ENCODE measurements around the gene BORCS5. TPM values are rescaled to one million over a fixed set of nuclear protein-coding genes. Genes with fewer than 3 reads are reported as not detected.
"Not testable (repeated sequence)": the region's sequence is repeated elsewhere in the genome, so short reads cannot be mapped to it uniquely, and the experiment has no call there.

Gene BORCS5
- total RNA-seq, 8 experiments from 2014 or later: 7.7 to 28.2 (median 17.8) TPM

DNA sequence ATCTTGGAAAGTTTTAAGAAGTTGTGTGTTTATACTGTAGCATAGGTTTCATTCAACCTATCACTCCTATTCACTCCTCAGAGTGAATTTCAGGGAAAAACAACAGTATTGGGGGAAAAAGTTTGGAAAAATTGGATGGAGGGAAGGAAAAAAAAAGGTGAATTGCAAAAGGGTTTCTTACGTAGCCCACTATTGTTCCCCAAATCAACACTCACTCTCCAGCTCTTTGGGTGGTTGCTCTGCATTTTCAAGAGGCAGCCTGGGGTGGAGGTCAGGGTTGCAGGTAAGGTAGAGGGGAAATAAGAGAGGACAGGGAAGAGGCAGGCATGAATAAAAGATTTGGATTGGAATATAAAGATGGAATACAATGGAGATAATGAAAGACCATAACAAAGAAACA, 42.3 kb downstream of the BORCS5 start:
- H3K27ac ChIP-seq: no peak overlapping the region
- ATAC-seq (replicated peaks in 6 of 8): no peak
- H3K4me1 ChIP-seq (replicated peaks in 1 of 2): peaks cover 5 to 9% of the 10 kb centered on the region in 2 donors
- in situ Hi-C loops (cut with MboI; ENCODE audit: low pct_unique_long_range_greater_than_20kb in 2 of 9, low sequenced_read_pairs in 9 of 9, unreplicated experiment in 9 of 9): loop anchor here in 3 of 9 experiments (25.0 kb wide), 4 partner anchors 163 to 313 kb away; partner anchors contain the start of genes CDKN1B (in 1 of the 3), DUSP16 (in 1 of the 3) and GPR19 (in 1 of the 3)
- 67 to 100% (median 91%) methylated on average over 1 of the region's 1 CpG; no CpG with 5 or more reads in 2 of the 10 experiments for WGBS, 10 experiments
- H3K4me3 ChIP-seq: no peak overlapping the region

DNA sequence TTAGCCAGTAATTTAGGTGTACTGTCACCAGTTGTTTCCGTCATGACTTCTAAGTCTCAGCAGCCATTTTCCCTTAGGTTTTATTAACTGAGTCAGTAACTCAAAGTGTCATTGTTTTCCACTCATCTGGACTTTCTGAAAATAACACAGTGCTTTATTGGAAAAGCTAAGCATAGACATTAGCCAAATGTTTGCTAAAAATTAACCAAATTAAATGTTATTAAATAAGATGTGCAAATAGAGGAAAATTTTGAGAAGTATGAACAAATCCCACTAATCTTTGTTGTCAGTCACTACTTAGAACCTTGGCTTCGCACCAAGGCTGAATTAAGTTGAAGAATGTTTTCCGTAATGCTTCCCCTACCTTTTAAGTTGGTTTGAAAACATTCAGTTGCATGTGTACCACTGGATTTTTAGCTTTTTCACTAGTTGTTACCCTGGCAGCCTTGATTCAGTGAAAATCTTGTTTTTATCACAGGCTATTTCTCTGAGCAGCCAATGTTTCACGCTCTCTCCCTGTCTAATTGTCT, 43.0 kb downstream of the BORCS5 start:
- ATAC-seq (replicated peaks in 6 of 8): peak in 1 of 8 experiments; percentile 69
- Histone ChIP-seq H3K4me3 (no peak overlapping the region), H3K27ac (no peak overlapping the region), H3K4me1 (replicated peaks in 1 of 2) (peaks cover 5 to 9% of the 10 kb centered on the region in 2 donors)
- in situ Hi-C loops (cut with MboI; ENCODE audit: low pct_unique_long_range_greater_than_20kb in 2 of 9, low sequenced_read_pairs in 9 of 9, unreplicated experiment in 9 of 9): loop anchor here in 3 of 9 experiments (25.0 kb wide), 4 partner anchors 162 to 312 kb away; partner anchors contain the start of genes CDKN1B (in 1 of the 3), DUSP16 (in 1 of the 3) and GPR19 (in 1 of the 3)
- WGBS, 10 experiments: 60 to 100% (median 92%) methylated on average over 1 to 4 of the region's 4 CpGs; no CpG with 5 or more reads in 1 of the 10 experiments

DNA sequence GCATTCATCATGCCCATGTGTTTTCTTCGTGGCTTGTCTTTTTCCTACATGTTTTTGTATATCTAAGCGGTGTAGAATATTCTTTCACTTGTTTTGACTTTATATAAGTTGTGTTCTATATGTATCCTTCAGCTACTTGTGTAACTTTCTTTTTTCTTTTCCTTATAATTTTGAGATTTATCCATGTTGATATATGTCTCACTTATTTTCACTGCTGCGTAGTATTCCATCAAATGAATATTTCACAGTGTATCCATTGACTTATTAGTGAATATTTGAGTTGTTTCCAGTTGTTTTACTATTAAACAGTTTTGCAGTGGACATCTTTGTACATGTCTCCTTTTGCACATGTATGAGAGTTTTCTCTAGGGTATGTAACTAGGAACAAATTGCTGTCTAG, 43.9 kb downstream of the BORCS5 start:
- Histone ChIP-seq H3K4me1 (replicated peaks in 1 of 2) (peaks cover 5 to 9% of the 10 kb centered on the region in 2 donors), H3K27ac (no peak overlapping the region), H3K4me3 (no peak overlapping the region)
- 70 to 100% (median 97%) methylated on average over 2 to 3 of the region's 3 CpGs for WGBS, 10 experiments
- in situ Hi-C loops (cut with MboI; ENCODE audit: low pct_unique_long_range_greater_than_20kb in 2 of 9, low sequenced_read_pairs in 9 of 9, unreplicated experiment in 9 of 9): no loop called here
- ATAC-seq (replicated peaks in 6 of 8): no peak

DNA sequence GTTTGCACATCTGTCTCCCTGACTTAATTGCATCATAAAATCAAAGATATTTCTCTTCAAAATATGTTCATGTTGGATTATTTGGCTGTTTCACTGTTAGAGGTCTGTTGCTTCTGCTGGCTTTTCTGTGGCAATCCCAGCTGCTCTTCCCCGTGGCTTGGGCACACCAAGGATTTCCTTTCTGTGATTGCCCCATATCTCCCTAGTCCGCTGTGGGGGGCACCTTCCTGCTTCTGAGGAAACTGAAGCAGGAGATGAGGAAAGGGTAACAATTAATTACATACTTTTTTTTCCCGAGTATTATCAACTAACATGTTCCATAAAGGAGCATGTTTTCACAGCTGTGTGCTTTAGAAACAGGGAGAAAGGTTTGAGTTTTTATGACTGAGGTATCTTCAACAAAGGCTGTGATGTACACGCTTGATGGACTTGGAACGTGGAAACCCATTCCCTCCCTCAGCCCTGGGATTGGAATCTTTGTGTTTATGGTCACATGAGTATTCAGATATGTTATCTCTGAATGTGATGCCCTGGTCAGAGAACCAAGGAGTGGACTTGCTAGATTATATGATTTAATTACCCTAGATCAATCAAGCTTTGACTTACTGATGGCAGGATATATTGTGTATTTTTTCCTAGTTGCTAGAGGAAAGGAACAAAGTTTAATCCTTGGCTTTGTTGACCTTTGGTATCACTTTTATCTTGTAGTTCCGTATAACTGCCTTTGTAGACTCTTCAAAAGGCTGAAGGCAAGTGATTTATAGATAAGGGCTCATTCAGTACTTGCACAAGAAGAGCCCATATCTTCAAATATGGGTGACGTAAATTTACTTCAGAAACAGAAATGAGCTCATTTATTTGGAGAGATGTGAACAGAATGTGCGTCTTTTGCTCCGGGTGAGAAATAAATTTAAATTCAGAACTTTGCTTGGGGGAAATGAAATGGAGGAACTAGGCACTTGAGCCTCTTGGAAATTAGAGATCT, 46.7 kb downstream of the BORCS5 start:
- WGBS, 10 experiments: 60 to 100% (median 77%) methylated on average over 1 to 9 of the region's 9 CpGs
- Histone ChIP-seq H3K4me1 (replicated peaks in 1 of 2) (peaks cover under 1 to 8% of the 10 kb centered on the region in 2 donors), H3K4me3 (no peak overlapping the region), H3K27ac (no peak overlapping the region)
- ATAC-seq (replicated peaks in 6 of 8): peak in 1 of 8 experiments; percentile 9
- in situ Hi-C loops (cut with MboI; ENCODE audit: low pct_unique_long_range_greater_than_20kb in 2 of 9, low sequenced_read_pairs in 9 of 9, unreplicated experiment in 9 of 9): no loop called here

DNA sequence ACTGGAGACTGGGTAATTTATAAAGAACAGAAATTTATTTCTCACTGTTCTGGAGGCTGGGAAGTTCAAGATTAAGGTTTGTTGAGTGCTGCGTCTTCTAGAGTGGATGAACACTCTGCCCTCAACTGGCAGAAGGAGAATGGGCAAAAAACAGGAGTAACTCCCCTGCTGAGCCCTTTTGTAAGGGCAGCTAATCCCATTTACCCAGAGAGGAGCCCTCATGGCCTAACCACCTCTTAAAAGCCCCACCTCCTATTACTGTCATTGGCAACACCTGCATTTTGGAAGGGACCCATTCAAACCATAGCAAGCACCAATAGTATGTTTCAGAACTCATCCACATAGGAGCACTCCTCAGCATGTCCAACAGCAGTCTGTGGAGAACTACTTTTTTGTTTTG, 47.4 kb downstream of the BORCS5 start:
- 86 to 100% (median 100%) methylated on average over 1 of the region's 1 CpG; no CpG with 5 or more reads in 5 of the 10 experiments for WGBS, 10 experiments
- in situ Hi-C loops (cut with MboI; ENCODE audit: low pct_unique_long_range_greater_than_20kb in 2 of 9, low sequenced_read_pairs in 9 of 9, unreplicated experiment in 9 of 9): no loop called here
- H3K4me1 ChIP-seq (replicated peaks in 1 of 2): peaks cover 0 to 3% of the 10 kb centered on the region in 2 donors
- ATAC-seq (replicated peaks in 6 of 8): no peak
- H3K27ac ChIP-seq: no peak overlapping the region
- no peak overlapping the region for H3K4me3 ChIP-seq

DNA sequence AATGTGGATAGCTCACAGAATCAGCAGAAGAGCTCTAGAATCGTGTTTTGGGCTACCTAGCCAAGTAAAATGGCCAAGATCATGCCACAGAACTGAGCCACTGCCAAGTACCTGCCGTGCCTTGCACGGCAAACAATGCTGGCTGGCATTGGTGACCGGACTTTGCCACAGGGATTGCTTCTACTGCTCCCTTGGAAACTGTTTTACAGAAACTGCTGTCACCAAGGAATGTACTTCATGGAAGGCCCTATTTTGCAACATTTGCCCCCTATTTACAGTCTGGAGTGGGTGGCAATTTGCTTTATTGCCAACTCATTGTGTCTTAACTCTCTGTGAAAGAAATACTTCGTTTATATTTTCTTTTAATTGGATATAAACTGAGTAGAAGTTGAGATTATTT, 49.0 kb downstream of the BORCS5 start:
- Histone ChIP-seq H3K4me3 (no peak overlapping the region), H3K27ac (no peak overlapping the region), H3K4me1 (replicated peaks in 1 of 2) (peaks cover 0 to 3% of the 10 kb centered on the region in 2 donors)
- in situ Hi-C loops (cut with MboI; ENCODE audit: low pct_unique_long_range_greater_than_20kb in 2 of 9, low sequenced_read_pairs in 9 of 9, unreplicated experiment in 9 of 9): no loop called here
- WGBS, 10 experiments: 20 to 89% (median 68%) methylated on average over 1 to 5 of the region's 5 CpGs; no CpG with 5 or more reads in 3 of the 10 experiments
- peak in 3 of 8 experiments; percentile 17 to 92 (median 45) for ATAC-seq (replicated peaks in 6 of 8)

DNA sequence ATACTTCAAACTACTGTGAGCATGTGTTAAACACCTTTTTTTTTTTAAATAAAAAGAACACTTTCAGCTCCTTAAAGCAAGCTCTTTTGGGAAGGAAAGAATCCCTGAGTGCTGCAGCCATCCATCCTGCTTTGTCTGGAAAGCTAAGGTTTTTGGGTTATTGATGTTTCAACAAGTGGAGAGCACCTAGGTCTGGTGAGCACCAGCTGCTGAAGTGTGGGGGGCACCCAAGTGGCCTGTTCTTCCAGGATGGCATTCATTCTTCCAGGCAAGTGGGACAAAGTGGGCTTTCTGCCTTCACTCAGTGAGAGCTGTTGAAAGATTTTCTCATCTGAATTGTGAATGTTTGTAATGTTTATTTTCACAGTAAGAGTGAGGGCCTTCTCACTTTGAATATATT, 49.9 kb downstream of the BORCS5 start:
- in situ Hi-C loops (cut with MboI; ENCODE audit: low pct_unique_long_range_greater_than_20kb in 2 of 9, low sequenced_read_pairs in 9 of 9, unreplicated experiment in 9 of 9): no loop called here
- no peak for ATAC-seq (replicated peaks in 6 of 8)
- peaks cover 0 to 3% of the 10 kb centered on the region in 2 donors for H3K4me1 ChIP-seq (replicated peaks in 1 of 2)
- H3K27ac ChIP-seq: no peak overlapping the region
- no peak overlapping the region for H3K4me3 ChIP-seq

DNA sequence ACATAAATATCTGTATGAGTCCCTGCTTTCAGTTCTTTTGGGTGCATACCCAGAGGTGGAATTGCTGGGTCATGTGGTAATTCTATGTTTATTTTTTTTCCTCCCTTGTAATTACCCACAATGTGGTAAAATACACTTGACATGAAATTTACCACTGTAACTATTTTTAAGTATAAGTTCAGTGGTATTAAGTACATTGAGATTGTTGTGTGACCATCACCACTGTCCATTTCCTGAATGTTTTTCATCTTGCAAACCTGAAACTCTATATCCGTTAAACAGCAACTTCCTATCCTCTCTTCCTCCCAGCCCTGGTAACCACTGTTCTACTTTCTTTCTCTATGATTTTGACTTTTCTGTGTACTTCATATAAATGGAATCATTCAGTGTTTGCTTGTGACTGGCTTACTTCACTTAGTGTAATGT, 51.4 kb downstream of the BORCS5 start:
- H3K4me1 ChIP-seq (replicated peaks in 1 of 2): peaks cover 0 to 3% of the 10 kb centered on the region in 2 donors
- 88 to 100% (median 100%) methylated on average over 1 of the region's 1 CpG; no CpG with 5 or more reads in 5 of the 10 experiments for WGBS, 10 experiments
- in situ Hi-C loops (cut with MboI; ENCODE audit: low pct_unique_long_range_greater_than_20kb in 2 of 9, low sequenced_read_pairs in 9 of 9, unreplicated experiment in 9 of 9): no loop called here
- no peak overlapping the region for H3K4me3 ChIP-seq
- no peak for ATAC-seq (replicated peaks in 6 of 8)
- no peak overlapping the region for H3K27ac ChIP-seq

DNA sequence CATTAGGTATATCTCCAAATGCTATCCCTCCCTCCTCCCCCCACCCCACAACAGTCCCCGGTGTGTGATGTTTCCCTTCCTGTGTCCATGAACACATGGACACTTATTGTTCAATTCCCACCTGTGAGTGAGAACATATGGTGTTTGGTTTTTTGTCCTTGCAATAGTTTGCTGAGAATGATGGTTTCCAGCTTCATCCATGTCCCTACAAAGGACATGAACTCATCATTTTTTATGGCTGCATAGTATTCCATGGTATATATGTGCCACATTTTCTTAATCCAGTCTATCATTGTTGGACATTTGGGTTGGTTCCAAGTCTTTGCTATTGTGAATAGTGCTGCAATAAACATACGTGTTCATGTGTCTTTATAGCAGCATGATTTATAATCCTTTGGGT, 52.5 kb downstream of the BORCS5 start:
- H3K4me3 ChIP-seq; ATAC-seq (replicated peaks in 6 of 8); H3K27ac ChIP-seq; H3K4me1 ChIP-seq (replicated peaks in 1 of 2); in situ Hi-C loops (cut with MboI; ENCODE audit: low pct_unique_long_range_greater_than_20kb in 2 of 9, low sequenced_read_pairs in 9 of 9, unreplicated experiment in 9 of 9): not testable (repeated sequence)
- WGBS, 10 experiments: no CpG with 5 or more reads among the region's 2 CpGs

DNA sequence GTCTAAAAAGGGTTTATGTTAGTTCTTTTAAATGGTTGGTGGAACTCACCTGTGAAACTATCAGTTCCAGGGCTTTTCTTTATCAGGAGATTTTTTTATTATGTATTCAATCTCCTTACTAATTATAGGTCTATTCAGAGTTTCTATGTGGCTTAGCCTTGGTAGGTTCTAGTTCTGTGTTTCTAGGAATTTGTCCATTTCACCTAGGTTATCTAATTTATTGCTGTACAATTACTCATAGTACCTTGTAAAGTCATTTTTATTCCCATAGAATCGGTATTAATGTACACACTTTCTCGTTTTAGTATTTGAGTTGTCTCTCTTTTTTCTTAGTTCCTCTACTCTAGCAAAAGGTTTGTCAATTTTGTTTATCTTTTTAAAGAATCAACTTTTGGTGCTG, 59.0 kb downstream of the BORCS5 start:
- no peak for ATAC-seq (replicated peaks in 6 of 8)
- in situ Hi-C loops (cut with MboI; ENCODE audit: low pct_unique_long_range_greater_than_20kb in 2 of 9, low sequenced_read_pairs in 9 of 9, unreplicated experiment in 9 of 9): no loop called here
- H3K4me1 ChIP-seq (replicated peaks in 1 of 2): no peaks in the 10 kb centered on the region
- no peak overlapping the region for H3K27ac ChIP-seq
- no peak overlapping the region for H3K4me3 ChIP-seq
- WGBS, 10 experiments: 77 to 100% (median 93%) methylated on average over 1 to 2 of the region's 2 CpGs

DNA sequence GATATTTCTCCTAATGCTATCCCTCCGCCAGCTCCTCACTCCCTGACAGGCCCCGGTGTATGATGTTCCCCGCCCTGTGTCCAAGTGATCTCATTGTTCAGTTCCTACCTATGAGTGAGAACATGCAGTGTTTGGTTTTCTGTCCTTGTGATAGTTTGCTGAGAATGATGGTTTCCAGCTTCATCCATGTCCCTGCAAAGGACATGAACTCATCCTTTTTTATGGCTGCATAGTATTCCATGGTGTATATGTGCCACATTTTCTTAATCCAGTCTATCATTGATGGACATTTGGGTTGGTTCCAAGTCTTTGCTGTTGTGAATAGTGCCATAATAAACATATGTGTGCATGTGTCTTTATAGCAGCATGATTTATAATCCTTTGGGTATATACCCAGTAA, 62.3 kb downstream of the BORCS5 start:
- WGBS, 10 experiments: 100% methylated on average over 2 to 3 of the region's 3 CpGs; no CpG with 5 or more reads in 8 of the 10 experiments
- H3K4me3 ChIP-seq; ATAC-seq (replicated peaks in 6 of 8); in situ Hi-C loops (cut with MboI; ENCODE audit: low pct_unique_long_range_greater_than_20kb in 2 of 9, low sequenced_read_pairs in 9 of 9, unreplicated experiment in 9 of 9); H3K4me1 ChIP-seq (replicated peaks in 1 of 2); H3K27ac ChIP-seq: not testable (repeated sequence)

DNA sequence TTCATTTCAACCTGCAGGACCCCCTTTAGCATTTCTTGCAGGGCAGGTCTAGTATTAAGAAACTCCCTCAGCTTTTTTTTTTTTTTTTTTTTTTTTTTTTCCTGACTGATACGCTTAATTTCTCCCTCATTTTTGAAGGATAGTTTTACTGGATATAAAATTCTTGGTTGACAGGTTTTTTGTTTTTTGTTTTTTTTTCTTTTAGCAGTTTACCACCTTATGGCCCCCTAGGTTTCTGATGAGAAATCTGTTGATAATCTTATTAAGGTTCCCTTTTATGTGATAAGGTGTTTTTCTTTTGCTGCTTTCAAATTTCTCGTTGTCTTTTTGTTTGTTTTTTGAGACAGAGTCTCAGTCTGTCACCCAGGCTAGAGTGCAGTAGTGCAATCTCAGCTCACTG, 66.5 kb downstream of the BORCS5 start:
- Histone ChIP-seq H3K4me3 (no peak overlapping the region), H3K4me1 (replicated peaks in 1 of 2) (no peaks in the 10 kb centered on the region), H3K27ac (no peak overlapping the region)
- ATAC-seq (replicated peaks in 6 of 8): no peak
- in situ Hi-C loops (cut with MboI; ENCODE audit: low pct_unique_long_range_greater_than_20kb in 2 of 9, low sequenced_read_pairs in 9 of 9, unreplicated experiment in 9 of 9): no loop called here
- WGBS, 10 experiments: 43 to 100% (median 90%) methylated on average over 1 to 2 of the region's 2 CpGs; no CpG with 5 or more reads in 1 of the 10 experiments

DNA sequence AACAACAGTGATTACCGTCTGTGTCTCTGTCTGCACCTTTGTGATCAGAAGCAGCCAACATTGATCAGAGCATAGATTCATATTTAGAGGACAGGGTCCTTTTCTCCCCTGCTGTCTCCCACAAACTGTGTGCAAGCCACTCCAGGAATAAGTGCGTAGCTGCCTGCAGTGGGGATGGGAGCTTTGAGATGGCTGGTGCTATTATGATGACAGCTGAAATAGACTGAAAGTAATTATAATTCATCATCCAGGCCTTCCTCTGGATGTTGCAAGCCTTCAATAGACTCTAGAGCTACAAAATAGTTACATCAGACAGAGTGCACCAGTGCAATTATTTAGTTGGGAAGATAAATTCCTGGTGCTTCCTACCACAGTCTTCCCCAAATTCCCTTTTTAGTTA, 68.1 kb downstream of the BORCS5 start:
- in situ Hi-C loops (cut with MboI; ENCODE audit: low pct_unique_long_range_greater_than_20kb in 2 of 9, low sequenced_read_pairs in 9 of 9, unreplicated experiment in 9 of 9): no loop called here
- Histone ChIP-seq H3K4me3 (no peak overlapping the region), H3K27ac (no peak overlapping the region), H3K4me1 (replicated peaks in 1 of 2) (no peaks in the 10 kb centered on the region)
- peak in 5 of 8 experiments; percentile 45 to 95 (median 84) for ATAC-seq (replicated peaks in 6 of 8)
- 67 to 100% (median 100%) methylated on average over 1 to 2 of the region's 2 CpGs; no CpG with 5 or more reads in 4 of the 10 experiments for WGBS, 10 experiments

Data from motor neuron (in vitro differentiated cells).